ENCODE results near the gene CLDN14.

CLDN14 gene

DNA sequence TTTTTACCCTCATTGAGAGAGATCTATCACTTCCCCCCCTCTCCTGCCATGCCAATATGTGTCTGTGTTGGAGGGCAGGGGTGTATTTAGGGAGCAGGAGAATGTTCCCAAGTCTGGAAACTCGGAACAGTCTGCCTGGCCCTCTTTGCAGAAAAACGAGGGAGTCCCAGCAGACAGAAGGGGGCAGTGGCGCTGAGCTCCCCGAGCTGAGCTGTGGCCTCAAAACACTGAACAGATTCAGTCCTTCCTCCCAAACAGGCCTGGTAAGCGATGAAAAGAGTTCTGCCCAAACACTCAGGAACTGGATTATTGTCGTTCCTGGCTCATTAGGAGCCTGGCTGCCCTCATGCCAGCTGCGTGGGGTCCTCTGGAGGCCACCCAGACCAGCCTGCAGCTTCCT is 981 bp downstream of the CLDN14 start:
- Histone ChIP-seq H4K20me1 (ENCODE audit: insufficient read depth, low read length) (no peaks in the 10 kb centered on the region), H3K9me3 (replicated peaks; ENCODE audit: insufficient read depth, low read length) (no peaks in the 10 kb centered on the region), H3K4me3 (ENCODE audit: low read length) (no peak overlapping the region), H3K9me2 (replicated peaks; ENCODE audit: insufficient read depth, low read length) (no peaks in the 10 kb centered on the region), H3K36me3 (replicated peaks; ENCODE audit: insufficient read depth, low read length) (no peaks in the 10 kb centered on the region), H3K27ac (ENCODE audit: low read length) (no peak overlapping the region), H2AFZ (ENCODE audit: low read length) (no peak overlapping the region), H3K4me1 (ENCODE audit: low read length) (no peaks in the 10 kb centered on the region), H3K79me2 (ENCODE audit: low read length) (no peaks in the 10 kb centered on the region), H3F3A (ENCODE audit: insufficient read depth, low read length) (no peaks in the 10 kb centered on the region), H3K9ac (ENCODE audit: low read length) (no peak overlapping the region), H3K4me2 (ENCODE audit: low read depth, low read length) (no peak overlapping the region), H3K27me3 (replicated peaks; ENCODE audit: insufficient read depth, low read length) (no peaks in the 10 kb centered on the region)
- DNase-seq: no peak
- TF ChIP-seq, protein P1, sequence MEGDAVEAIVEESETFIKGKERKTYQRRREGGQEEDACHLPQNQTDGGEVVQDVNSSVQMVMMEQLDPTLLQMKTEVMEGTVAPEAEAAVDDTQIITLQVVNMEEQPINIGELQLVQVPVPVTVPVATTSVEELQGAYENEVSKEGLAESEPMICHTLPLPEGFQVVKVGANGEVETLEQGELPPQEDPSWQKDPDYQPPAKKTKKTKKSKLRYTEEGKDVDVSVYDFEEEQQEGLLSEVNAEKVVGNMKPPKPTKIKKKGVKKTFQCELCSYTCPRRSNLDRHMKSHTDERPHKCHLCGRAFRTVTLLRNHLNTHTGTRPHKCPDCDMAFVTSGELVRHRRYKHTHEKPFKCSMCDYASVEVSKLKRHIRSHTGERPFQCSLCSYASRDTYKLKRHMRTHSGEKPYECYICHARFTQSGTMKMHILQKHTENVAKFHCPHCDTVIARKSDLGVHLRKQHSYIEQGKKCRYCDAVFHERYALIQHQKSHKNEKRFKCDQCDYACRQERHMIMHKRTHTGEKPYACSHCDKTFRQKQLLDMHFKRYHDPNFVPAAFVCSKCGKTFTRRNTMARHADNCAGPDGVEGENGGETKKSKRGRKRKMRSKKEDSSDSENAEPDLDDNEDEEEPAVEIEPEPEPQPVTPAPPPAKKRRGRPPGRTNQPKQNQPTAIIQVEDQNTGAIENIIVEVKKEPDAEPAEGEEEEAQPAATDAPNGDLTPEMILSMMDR (IDR thresholded peaks at IDR 0.05; ENCODE audit: low read length): peak; percentile 15; the same call in 1 of the 2 replicates
- no peak for TF ChIP-seq EZH2phosphoT487 (IDR thresholded peaks at IDR 0.05; ENCODE audit: low read length)
- no peak for TF ChIP-seq EZH2 (optimal IDR thresholded peaks at IDR 0.05; ENCODE audit: low read depth, low read length)

- Histone ChIP-seq H4K20me1 (ENCODE audit: insufficient read depth, low read length) (no peaks in the 10 kb centered on the region), H3K4me2 (ENCODE audit: low read depth, low read length) (no peak overlapping the region), H3K9me3 (replicated peaks; ENCODE audit: insufficient read depth, low read length) (no peaks in the 10 kb centered on the region), H3K27ac (ENCODE audit: low read length) (no peak overlapping the region), H3F3A (ENCODE audit: insufficient read depth, low read length) (no peaks in the 10 kb centered on the region), H3K4me3 (ENCODE audit: low read length) (no peak overlapping the region), H3K36me3 (replicated peaks; ENCODE audit: insufficient read depth, low read length) (no peaks in the 10 kb centered on the region), H3K4me1 (ENCODE audit: low read length) (no peaks in the 10 kb centered on the region), H3K79me2 (ENCODE audit: low read length) (no peaks in the 10 kb centered on the region), H2AFZ (ENCODE audit: low read length) (no peak overlapping the region), H3K9me2 (replicated peaks; ENCODE audit: insufficient read depth, low read length) (no peaks in the 10 kb centered on the region), H3K27me3 (replicated peaks; ENCODE audit: insufficient read depth, low read length) (no peaks in the 10 kb centered on the region), H3K9ac (ENCODE audit: low read length) (no peak overlapping the region)
- TF ChIP-seq, protein P1 (IDR thresholded peaks at IDR 0.05; ENCODE audit: low read length): no peak
- no peak for TF ChIP-seq EZH2 (optimal IDR thresholded peaks at IDR 0.05; ENCODE audit: low read depth, low read length)
- TF ChIP-seq EZH2phosphoT487 (IDR thresholded peaks at IDR 0.05; ENCODE audit: low read length): no peak
- DNase-seq: no peak
Observed at GRCh38 chr21:36478207-36478701, 1.7 kb downstream of the CLDN14 start.

- Histone ChIP-seq H3K4me3 (ENCODE audit: low read length) (no peak overlapping the region), H3K9me2 (replicated peaks; ENCODE audit: insufficient read depth, low read length) (no peaks in the 10 kb centered on the region), H3K36me3 (replicated peaks; ENCODE audit: insufficient read depth, low read length) (no peaks in the 10 kb centered on the region), H3F3A (ENCODE audit: insufficient read depth, low read length) (no peaks in the 10 kb centered on the region), H3K79me2 (ENCODE audit: low read length) (no peaks in the 10 kb centered on the region), H2AFZ (ENCODE audit: low read length) (no peak overlapping the region), H4K20me1 (ENCODE audit: insufficient read depth, low read length) (no peaks in the 10 kb centered on the region), H3K4me2 (ENCODE audit: low read depth, low read length) (no peak overlapping the region), H3K9ac (ENCODE audit: low read length) (no peak overlapping the region), H3K9me3 (replicated peaks; ENCODE audit: insufficient read depth, low read length) (no peaks in the 10 kb centered on the region), H3K4me1 (ENCODE audit: low read length) (no peaks in the 10 kb centered on the region), H3K27me3 (replicated peaks; ENCODE audit: insufficient read depth, low read length) (no peaks in the 10 kb centered on the region), H3K27ac (ENCODE audit: low read length) (no peak overlapping the region)
- no peak for DNase-seq
- no peak for TF ChIP-seq EZH2phosphoT487 (IDR thresholded peaks at IDR 0.05; ENCODE audit: low read length)
- TF ChIP-seq EZH2 (optimal IDR thresholded peaks at IDR 0.05; ENCODE audit: low read depth, low read length): no peak
- TF ChIP-seq, protein P1 (IDR thresholded peaks at IDR 0.05; ENCODE audit: low read length): no peak
Observed at GRCh38 chr21:36477559-36477958, 2.4 kb downstream of the CLDN14 start.
